ENCODE data around the gene FIBCD1.

Gene FIBCD1

GRCh38 chr9:130921989-130922892, 16.8 kb downstream of the FIBCD1 start:
- no peak overlapping the region for H3K4me3 ChIP-seq (ENCODE audit: low read depth, low read length)
- no peak for TF ChIP-seq CTCF (IDR thresholded peaks at IDR 0.05; ENCODE audit: low read depth, low read length)

GRCh38 chr9:130921300-130921988, 17.6 kb downstream of the FIBCD1 start:
- no peak for TF ChIP-seq CTCF (IDR thresholded peaks at IDR 0.05; ENCODE audit: low read depth, low read length)

GRCh38 chr9:130920762-130921299, 18.2 kb downstream of the FIBCD1 start:
- H3K4me3 ChIP-seq (ENCODE audit: low read depth, low read length) = no peak overlapping the region
- TF ChIP-seq CTCF (IDR thresholded peaks at IDR 0.05; ENCODE audit: low read depth, low read length) = no peak

More at GRCh38 chr9:130921300-130921988, 17.6 kb downstream of the FIBCD1 start:
- H3K4me3 ChIP-seq (ENCODE audit: low read depth, low read length) = no peak overlapping the region

GRCh38 chr9:130920233-130920632, 18.8 kb downstream of the FIBCD1 start:
- H3K4me3 ChIP-seq (ENCODE audit: low read depth, low read length) = no peak overlapping the region
- TF ChIP-seq CTCF (IDR thresholded peaks at IDR 0.05; ENCODE audit: low read depth, low read length) = no peak

GRCh38 chr9:130919559-130920145, 19.4 kb downstream of the FIBCD1 start:
- TF ChIP-seq CTCF (IDR thresholded peaks at IDR 0.05; ENCODE audit: low read depth, low read length) = no peak
- no peak overlapping the region for H3K4me3 ChIP-seq (ENCODE audit: low read depth, low read length)

- no peak for TF ChIP-seq CTCF (IDR thresholded peaks at IDR 0.05; ENCODE audit: low read depth, low read length)
- no peak overlapping the region for H3K4me3 ChIP-seq (ENCODE audit: low read depth, low read length)
These were observed 20.1 kb downstream of the FIBCD1 start for GRCh38 chr9:130918826-130919558.

Measured in WI38 (cell line).